ENCODE measurements around the gene RMDN2.

DNA sequence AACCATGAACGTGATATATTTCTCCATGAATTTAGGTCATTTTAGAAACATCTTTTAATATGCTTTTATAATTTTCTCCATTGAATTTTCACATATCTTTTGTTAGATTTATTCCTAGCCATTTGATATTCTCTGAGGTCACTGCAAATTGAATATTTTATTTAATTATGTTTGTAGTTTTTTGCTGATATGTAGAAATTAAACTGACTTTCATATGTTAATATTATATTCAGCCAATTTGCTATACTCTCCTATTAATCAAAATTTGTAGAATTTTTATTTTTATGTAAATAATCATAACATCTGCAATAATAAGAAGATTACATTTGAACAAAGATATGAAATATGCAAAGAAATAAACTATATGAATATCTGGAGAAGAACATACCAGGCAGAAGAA lies 46.9 kb downstream of the RMDN2 start:
- TF ChIP-seq, protein P1, sequence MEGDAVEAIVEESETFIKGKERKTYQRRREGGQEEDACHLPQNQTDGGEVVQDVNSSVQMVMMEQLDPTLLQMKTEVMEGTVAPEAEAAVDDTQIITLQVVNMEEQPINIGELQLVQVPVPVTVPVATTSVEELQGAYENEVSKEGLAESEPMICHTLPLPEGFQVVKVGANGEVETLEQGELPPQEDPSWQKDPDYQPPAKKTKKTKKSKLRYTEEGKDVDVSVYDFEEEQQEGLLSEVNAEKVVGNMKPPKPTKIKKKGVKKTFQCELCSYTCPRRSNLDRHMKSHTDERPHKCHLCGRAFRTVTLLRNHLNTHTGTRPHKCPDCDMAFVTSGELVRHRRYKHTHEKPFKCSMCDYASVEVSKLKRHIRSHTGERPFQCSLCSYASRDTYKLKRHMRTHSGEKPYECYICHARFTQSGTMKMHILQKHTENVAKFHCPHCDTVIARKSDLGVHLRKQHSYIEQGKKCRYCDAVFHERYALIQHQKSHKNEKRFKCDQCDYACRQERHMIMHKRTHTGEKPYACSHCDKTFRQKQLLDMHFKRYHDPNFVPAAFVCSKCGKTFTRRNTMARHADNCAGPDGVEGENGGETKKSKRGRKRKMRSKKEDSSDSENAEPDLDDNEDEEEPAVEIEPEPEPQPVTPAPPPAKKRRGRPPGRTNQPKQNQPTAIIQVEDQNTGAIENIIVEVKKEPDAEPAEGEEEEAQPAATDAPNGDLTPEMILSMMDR (IDR thresholded peaks at IDR 0.05) = no peak
- TF ChIP-seq POLR2A (IDR thresholded peaks at IDR 0.05) = no peak

Measured in uterus (tissue), 2 donors.